OCI-M2 (cell line): ENCODE data around the gene NDUFAF5.

Experiments
- DNase-seq: peaks from one replicate; lab custom pipeline; 2025; ENCODE audit not compliant: unreplicated experiment; lab: John Stamatoyannopoulos, UW

NDUFAF5 gene

DNA sequence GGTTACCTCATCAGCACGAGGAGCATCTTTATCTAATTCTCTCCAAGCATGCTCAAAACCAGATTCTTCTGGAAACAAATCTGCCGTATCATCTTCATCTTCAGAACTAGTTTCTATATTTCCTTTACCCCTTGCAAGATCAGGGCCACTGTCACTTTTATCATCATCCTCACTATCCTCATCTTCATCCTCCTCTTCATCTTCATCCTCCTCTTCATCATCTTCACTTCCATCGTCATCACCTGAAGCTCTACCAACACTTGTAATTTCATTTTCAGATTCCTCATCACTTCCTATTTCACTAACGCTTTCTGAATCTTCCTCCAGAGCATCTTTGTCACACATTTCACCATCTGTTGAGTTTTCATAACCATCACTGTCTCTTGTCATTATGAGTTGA is 9.0 kb upstream of the NDUFAF5 start:
- no peak for DNase-seq

DNA sequence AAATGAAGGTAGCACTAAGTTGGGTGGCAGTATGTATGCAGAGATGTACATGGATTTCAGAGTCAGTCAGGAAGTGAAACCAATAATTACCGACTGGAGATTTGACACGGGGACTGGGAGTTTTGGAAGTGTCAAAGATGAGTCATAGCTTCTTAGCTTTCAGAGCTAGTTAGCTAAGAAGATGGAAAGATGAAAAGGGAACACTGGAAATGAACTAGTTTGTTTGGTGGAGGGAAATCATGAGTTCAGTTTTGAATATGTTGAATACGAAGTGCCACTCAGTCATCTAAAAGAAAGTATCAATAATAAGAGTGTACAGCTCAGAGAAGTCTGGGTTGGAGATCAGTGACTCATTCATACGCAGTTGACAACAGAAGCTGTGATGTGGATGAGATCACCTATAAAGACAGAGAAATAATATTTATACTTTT is 7.6 kb upstream of the NDUFAF5 start:
- no peak for DNase-seq

GRCh38 chr20:13778827-13779226 is 6.0 kb upstream of the NDUFAF5 start:
- DNase-seq, result no peak

DNA sequence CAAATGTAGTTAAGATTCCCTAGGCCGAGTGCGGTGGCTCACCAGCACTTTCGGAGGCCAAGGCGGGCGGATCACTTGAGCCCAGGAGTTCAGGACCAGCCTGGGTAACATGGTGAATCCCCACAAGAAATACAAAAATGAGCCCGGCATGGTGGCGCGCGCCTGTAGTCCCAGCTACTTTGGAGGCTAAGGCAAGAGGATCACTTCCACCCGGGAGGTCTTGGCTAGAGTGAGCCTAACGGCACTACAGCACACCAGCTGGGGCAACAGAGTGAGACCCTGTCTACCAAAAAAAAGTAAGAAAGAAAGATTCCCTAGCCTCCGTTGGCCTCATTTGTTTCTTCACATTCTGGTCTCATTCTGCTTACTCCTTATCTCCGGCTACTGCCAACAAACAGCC is 1.3 kb upstream of the NDUFAF5 start:
- DNase-seq, result no peak

- no peak for DNase-seq
Measured at GRCh38 chr20:13784271-13784892, 446 bp upstream of the NDUFAF5 start.

GRCh38 chr20:13786143-13786828 is 1.5 kb downstream of the NDUFAF5 start:
- no peak for DNase-seq

GRCh38 chr20:13788167-13788834 is 3.5 kb downstream of the NDUFAF5 start:
- DNase-seq, result no peak

GRCh38 chr20:13790708-13791107 is 5.9 kb downstream of the NDUFAF5 start:
- no peak for DNase-seq

DNA sequence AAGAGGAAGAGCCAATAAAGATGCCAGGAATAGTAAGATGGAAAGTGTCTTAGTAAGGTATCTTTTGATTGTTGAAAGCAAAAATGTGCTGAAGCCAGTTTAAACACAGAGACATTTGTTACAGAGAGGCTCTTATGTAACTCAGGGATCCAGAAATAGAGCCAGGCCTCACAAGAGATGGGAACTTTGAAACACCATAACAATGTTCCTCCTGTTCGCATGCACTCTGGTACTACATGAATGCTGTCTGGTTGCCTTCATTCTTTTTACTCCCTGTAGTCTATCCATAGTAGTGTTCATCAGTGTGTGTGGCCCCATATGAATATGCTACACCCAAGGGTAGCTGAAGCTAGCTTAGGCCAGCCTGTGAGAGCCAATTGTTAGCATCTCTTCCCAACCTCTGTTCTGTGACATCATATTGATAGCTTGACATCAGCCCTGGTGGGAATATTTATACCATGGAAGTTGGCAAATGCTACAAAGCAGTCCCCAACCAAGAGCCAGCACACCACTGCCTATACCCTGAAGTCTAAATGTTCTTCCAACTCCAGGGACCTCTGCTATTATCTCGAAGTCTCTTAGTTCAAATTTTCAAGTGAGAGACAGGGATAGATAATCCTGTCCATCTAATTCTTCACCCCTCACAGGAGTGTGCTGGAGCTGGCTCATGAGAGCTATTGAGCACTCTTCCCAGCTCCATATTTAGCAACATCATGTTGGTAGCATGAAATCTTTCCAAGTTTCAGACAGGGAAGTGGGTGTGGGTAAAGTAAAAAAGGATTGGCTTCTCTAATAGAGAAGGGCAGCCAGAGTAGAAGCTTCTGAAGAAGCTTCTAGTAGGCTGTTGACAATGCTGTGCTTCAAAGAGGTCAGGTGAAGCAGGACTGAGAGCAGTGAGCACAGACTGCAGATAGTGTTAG is 7.0 kb downstream of the NDUFAF5 start:
- DNase-seq, result no peak

DNA sequence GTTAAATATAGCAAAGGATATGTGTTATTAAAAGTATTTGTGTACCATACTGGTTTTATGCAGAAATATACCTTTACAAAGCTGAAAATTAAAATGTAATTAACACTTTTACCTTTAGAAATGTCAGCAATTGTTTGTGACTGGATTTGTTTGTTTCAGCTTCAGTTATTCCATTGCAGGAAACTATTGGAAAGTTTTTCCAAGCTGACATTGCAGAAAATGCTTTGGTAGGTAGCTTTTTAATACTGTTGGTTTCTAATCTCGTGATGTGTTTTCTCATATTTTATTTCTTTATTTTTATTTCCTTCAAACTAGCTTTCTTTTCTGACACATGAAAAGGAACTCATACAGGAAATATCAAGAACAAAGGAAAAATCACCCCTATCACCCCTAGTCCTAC is 8.2 kb downstream of the NDUFAF5 start:
- no peak for DNase-seq

- no peak for DNase-seq
Measured at GRCh38 chr20:13794667-13795066, 9.8 kb downstream of the NDUFAF5 start.

- no peak for DNase-seq
Measured at GRCh38 chr20:13799040-13799439, 14.2 kb downstream of the NDUFAF5 start.

DNA sequence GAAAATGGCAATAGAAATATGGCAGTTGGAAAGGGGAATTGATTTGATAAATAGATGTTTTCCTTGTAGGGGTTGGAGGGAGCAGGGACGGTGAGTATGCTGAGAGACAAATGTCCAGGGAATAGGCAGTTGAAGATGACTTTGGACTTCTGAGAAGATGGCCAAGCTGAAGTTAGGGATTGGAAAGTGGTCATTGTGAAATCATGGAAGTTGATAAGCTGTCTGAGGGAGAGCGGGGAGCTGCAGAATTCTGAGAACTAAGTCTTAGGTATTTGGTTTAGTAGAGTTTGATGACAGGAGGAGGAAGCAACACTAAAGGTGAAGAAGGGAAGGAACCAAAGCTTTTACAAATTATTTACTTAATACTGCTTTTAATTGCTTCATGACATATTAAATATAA is 15.1 kb downstream of the NDUFAF5 start:
- no peak for DNase-seq

DNA sequence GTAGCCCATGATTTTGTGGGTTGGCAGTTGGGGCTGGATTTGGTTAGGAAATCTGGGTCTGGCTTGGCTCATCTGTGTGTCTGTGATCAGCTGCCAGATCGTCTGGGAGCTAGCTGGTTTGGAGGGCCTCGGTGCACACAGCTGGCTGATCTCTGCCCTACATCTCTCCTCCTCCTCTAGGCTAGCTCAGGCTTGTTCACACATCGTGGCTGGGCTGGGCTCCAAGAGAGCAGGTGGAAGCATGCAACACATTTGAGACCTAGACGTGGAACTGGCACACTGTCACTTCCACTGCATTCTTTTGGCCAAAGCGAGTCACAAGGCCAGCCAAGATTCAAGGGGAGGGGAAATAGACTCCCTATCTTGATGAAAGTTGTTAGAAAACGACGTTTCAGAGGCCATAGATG is 15.9 kb downstream of the NDUFAF5 start:
- DNase-seq, result no peak

DNA sequence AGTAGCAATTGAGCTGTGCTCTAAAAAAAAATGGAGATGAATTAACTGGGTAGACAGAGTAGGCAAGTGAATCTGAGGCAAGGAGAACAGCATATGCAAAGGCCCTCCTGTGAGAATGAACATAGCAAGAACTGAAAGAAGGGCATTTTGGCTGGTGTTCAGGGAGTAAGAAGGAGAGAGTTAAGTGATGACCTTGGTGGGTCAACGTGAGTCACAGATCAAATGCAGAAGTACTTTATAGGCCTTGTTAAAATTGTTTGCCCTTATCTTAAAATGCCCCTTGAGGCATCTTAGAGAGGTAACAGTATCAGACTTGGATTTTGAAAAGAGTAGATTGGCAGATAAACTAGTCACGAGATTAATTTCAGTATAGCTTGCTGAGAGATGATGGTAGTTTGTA is 24.5 kb downstream of the NDUFAF5 start:
- DNase-seq, result no peak

GRCh38 chr20:13809855-13810254 is 25.0 kb downstream of the NDUFAF5 start:
- no peak for DNase-seq

DNA sequence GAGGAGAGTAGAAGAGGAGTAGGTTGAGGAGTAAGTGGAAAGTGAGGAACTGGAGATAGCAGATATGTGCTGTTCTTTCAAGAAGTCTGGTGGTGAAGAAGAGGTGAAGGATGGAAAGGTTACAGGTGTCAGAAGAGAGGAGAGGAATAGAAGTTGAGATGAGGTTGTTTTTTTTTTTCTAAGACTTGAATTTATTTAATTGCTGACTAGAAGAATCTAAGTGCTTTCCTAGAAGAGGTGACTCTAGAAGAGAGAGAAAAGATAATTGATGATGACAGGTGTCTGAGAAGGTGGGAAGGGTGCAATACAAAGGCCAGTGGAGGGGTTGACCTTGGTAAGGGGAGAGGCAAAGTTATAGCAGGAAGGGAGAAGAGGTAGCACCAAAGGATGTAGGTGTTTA is 25.6 kb downstream of the NDUFAF5 start:
- DNase-seq, result no peak

GRCh38 chr20:13813910-13814309 is 29.1 kb downstream of the NDUFAF5 start:
- no peak for DNase-seq

DNA sequence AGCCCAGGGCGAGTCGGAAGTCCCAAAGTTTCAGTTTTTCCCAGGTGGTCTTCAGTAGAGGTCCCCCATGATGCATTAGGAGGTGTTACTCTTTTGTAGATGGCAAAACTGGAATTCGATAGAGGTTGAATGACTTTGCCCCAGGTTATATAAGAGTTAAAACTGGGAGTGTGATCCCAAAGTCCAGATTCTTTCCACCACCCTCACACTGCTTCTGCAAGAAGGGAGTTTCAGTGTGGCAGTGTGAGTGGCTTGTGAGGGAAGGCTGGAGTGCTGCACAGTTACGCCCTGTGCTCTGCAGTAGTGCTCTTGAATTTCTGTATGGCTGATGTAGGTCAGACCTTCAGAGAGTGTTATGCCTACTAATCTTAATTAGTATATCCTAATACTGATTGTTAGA is 29.8 kb downstream of the NDUFAF5 start:
- DNase-seq, result no peak

DNA sequence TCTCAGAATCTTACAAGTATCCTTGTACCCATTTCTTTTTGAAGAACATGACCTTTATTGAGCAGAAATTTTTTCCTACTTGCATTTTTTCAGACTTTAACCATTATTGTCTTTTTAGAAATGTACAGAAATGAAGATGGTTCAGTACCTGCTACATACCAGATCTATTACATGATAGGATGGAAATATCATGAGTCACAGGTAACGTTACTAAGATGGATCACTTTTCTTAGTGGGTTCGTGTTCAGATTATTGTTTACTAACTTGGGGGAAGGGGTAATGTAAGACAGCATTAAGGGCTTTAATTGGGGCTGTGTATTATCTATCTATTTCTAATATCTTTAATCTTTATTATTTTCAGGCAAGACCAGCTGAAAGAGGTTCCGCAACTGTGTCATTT is 31.9 kb downstream of the NDUFAF5 start:
- DNase-seq, result no peak

- DNase-seq, result no peak
Measured at GRCh38 chr20:13817342-13817741, 32.5 kb downstream of the NDUFAF5 start.
